B cell (primary cell): ENCODE results near the gene ANKRD37. TPM values are rescaled to one million over a fixed set of nuclear protein-coding genes. Genes with fewer than 3 reads are reported as not detected.

ENCODE experiments used
- ATAC-seq: fragments of 200-7000 bp; cut with Tn5 transposase; one replicate; pipeline ENCODE4 v1.10.0; 2021; ENCODE audit warnings: low read depth, mild to moderate bottlenecking, moderate number of reproducible peaks, moderate library complexity
- CTCF ChIA-PET: fragments of 350-600 bp; sonication (Branson Sonifier 250); formaldehyde crosslinking; loops from one replicate; lab custom pipeline; 2021; ENCODE audit warnings: antibody characterized with exemption, inconsistent platforms; lab: Charles Lee
- POLR2A ChIA-PET: fragments of 350-600 bp; sonication (Branson Sonifier 250); formaldehyde crosslinking; loops from one replicate; lab custom pipeline; 2021; ENCODE audit warnings: antibody characterized with exemption; lab: Charles Lee
- DNase-seq: peaks from one replicate; pipeline ENCODE4 v3.0.0; 2013
- H2AFZ ChIP-seq: 2 replicates; pipeline ENCODE4 v1.6.1; 2012; ENCODE audit warnings: mild to moderate bottlenecking, low read depth, low read length; ENCODE audit not compliant: insufficient read depth, poor library complexity, severe bottlenecking
- H3K27ac ChIP-seq, 2 donors: 1 replicate in 1 of 2; 2 replicates in 1 of 2; pipeline ENCODE4 v1.5.1; 2012 to 2013; ENCODE audit warnings: low read length in 2 of 2, mild to moderate bottlenecking in 2 of 2, moderate library complexity in 1 of 2
- H3K27me3 ChIP-seq, 4 experiments: fragments of 200-600 bp in 1 of 4; sonication (generic) in 1 of 4; replicated peaks in 1 of 4; 1 replicate in 2 of 4; 2 replicates in 2 of 4; pipeline versions ENCODE4 v1.6.1 to v1.7.0; 2013 to 2016; ENCODE audit warnings: low read length in 3 of 4, mild to moderate bottlenecking in 2 of 4, mixed read lengths in 1 of 4, moderate library complexity in 1 of 4; ENCODE audit not compliant: insufficient read depth in 4 of 4, control insufficient read depth in 3 of 4; ENCODE audit errors: control extremely low read depth in 1 of 4
- H3K36me3 ChIP-seq, 2 experiments: replicated peaks in 1 of 2; 1 replicate in 1 of 2; 2 replicates in 1 of 2; pipeline versions ENCODE4 v1.6.1 to v1.7.1; 2013; ENCODE audit warnings: low read length in 1 of 2; ENCODE audit not compliant: insufficient read depth in 2 of 2, control insufficient read depth in 1 of 2; ENCODE audit errors: control extremely low read depth in 1 of 2, extremely low read depth in 1 of 2
- H3K4me1 ChIP-seq, 2 donors: fragments of 200-600 bp in 1 of 2; sonication (generic) in 1 of 2; 1 replicate in 1 of 2; 2 replicates in 1 of 2; pipeline versions ENCODE4 v1.5.1 to v1.6.1; 2013 to 2017; ENCODE audit warnings: low read length in 2 of 2; ENCODE audit not compliant: control insufficient read depth in 2 of 2, insufficient read depth in 2 of 2
- H3K4me2 ChIP-seq: replicated peaks from 2 replicates; pipeline ENCODE3; 2012; ENCODE audit warnings: mild to moderate bottlenecking, low read depth, low read length; ENCODE audit not compliant: poor library complexity, severe bottlenecking
- H3K4me3 ChIP-seq, 5 experiments: fragments of 200-600 bp in 1 of 5; sonication (generic) in 1 of 5; 1 replicate in 3 of 5; 2 replicates in 2 of 5; pipeline versions ENCODE4 v1.5.1 to v1.7.0; 2011 to 2016; ENCODE audit warnings: low read length in 4 of 5, mild to moderate bottlenecking in 4 of 5, low read depth in 2 of 5, control low read depth in 1 of 5, moderate library complexity in 1 of 5; ENCODE audit not compliant: insufficient read depth in 1 of 5; ENCODE audit errors: control extremely low read depth in 1 of 5, extremely low read depth in 1 of 5
- H3K79me2 ChIP-seq: fragments of 200-600 bp; sonication (generic); one replicate; pipeline ENCODE4 v1.6.0; 2016; ENCODE audit warnings: low read length; ENCODE audit not compliant: control insufficient read depth, insufficient read depth
- H3K9ac ChIP-seq: fragments of 200-600 bp; sonication (generic); 2 replicates; pipeline ENCODE4 v1.6.1; 2017; ENCODE audit warnings: mild to moderate bottlenecking, low read length, moderate library complexity
- H3K9me3 ChIP-seq, 3 donors: one replicate each; pipeline versions ENCODE4 v1.6.1 to v1.7.1; 2013; ENCODE audit warnings: low read length in 2 of 3; ENCODE audit not compliant: control insufficient read depth in 2 of 3, insufficient read depth in 1 of 3; ENCODE audit errors: control extremely low read depth in 1 of 3
- H4K20me1 ChIP-seq: 2 replicates; pipeline ENCODE4 v1.6.0; 2012; ENCODE audit warnings: mild to moderate bottlenecking, low read length; ENCODE audit not compliant: insufficient read depth, control insufficient read depth, poor library complexity, severe bottlenecking
- H3K27ac Mint-ChIP-seq: one replicate; pipeline ENCODE4 v1.8.0; 2021; ENCODE audit warnings: mixed read lengths
- H3K27me3 Mint-ChIP-seq: one replicate; pipeline ENCODE4 v1.8.0; 2021; ENCODE audit warnings: mixed read lengths
- H3K4me1 Mint-ChIP-seq: one replicate; pipeline ENCODE4 v1.8.0; 2021; ENCODE audit warnings: mixed read lengths
- H3K4me3 Mint-ChIP-seq: one replicate; pipeline ENCODE4 v1.8.0; 2021; ENCODE audit warnings: mixed read lengths
- H3K9me3 Mint-ChIP-seq: one replicate; pipeline ENCODE4 v1.8.0; 2022; ENCODE audit warnings: mixed read lengths; ENCODE audit not compliant: insufficient read depth
- EZH2 ChIP-seq: IDR thresholded peaks from 2 replicates; pipeline ENCODE4 v1.6.1; 2012; ENCODE audit warnings: borderline replicate concordance, low read depth, mild to moderate bottlenecking, moderate library complexity, low read length; ENCODE audit not compliant: insufficient read depth, poor library complexity, severe bottlenecking
- WGBS: methylation state at CpG from one replicate; pipeline ENCODE4 v1.1.5; 2013; ENCODE audit warnings: missing lambda C conversion rate; ENCODE audit not compliant: insufficient coverage; 5-methylcytosine and 5-hydroxymethylcytosine counted together
- intact Hi-C: fragments of 100-400 bp; cut with micrococcal nuclease; formaldehyde crosslinking; loops from one replicate; pipeline ENCODE4 v1.10.0; 2022
- polyA plus RNA-seq: library from polyadenylated mRNA; depleted of rRNA; stranded (reverse); fragments of >200 nt; gene quantifications from 2 replicates; pipeline ENCODE4 v1.2.3, GENCODE V29; 2012
- total RNA-seq, 2 donors: library from RNA; stranded (reverse); fragments of 120-200 nt in 1 of 2; gene quantifications; 1 replicate in 1 of 2; 2 replicates in 1 of 2; pipeline versions ENCODE4 v1.2.3 to v1.2.4, GENCODE V29; 2013 to 2022
- TF ChIP-seq, protein P1 (sequence below): fragments of 200-600 bp; IDR thresholded peaks from one replicate; pipeline ENCODE4 v1.8.0; 2022; ENCODE audit warnings: antibody characterized with exemption, mild to moderate bottlenecking

Gene ANKRD37
- total and polyA plus RNA-seq, 2 donors (not counting 1 experiment from before 2014, with no cell fraction given), result 29.6 to 30.6 TPM

DNA sequence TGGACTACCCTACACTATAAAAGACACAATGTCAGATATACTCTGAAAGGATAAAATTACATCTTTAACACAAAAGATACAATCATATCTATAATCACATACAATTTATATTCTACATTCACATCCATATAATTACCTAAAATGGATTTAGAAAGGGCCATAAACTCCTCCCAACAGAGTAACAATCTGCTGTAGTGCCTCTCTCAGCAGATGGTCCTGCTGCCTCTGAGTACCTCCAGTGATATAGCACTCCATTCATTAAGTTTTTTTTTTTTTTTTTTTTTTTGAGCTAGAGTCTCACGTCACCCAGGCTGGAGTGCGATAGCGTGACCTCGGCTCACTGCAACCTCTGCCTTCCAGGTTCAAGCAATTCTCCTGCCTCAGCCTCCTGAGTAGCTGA, 7.4 kb downstream of the ANKRD37 start:
- 96% methylated on average over 4 of the region's 4 CpGs for WGBS
- no peak for TF ChIP-seq EZH2
- TF ChIP-seq, protein P1, sequence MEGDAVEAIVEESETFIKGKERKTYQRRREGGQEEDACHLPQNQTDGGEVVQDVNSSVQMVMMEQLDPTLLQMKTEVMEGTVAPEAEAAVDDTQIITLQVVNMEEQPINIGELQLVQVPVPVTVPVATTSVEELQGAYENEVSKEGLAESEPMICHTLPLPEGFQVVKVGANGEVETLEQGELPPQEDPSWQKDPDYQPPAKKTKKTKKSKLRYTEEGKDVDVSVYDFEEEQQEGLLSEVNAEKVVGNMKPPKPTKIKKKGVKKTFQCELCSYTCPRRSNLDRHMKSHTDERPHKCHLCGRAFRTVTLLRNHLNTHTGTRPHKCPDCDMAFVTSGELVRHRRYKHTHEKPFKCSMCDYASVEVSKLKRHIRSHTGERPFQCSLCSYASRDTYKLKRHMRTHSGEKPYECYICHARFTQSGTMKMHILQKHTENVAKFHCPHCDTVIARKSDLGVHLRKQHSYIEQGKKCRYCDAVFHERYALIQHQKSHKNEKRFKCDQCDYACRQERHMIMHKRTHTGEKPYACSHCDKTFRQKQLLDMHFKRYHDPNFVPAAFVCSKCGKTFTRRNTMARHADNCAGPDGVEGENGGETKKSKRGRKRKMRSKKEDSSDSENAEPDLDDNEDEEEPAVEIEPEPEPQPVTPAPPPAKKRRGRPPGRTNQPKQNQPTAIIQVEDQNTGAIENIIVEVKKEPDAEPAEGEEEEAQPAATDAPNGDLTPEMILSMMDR, result no peak
- CTCF ChIA-PET, result interaction anchor here (0.6 kb wide), 1 partner anchor 977 kb away, joined by 6 read pairs; no protein-coding TSS in a partner anchor
- no peaks in the 10 kb centered on the region for H3K4me1 ChIP-seq
- no peak for DNase-seq
- intact Hi-C loops, result no loop called here
- no peaks in the 10 kb centered on the region for H4K20me1 ChIP-seq
- H3K4me3 ChIP-seq, result no peak overlapping the region
- H3K27me3 Mint-ChIP-seq, result no peaks in the 10 kb centered on the region
- no peaks in the 10 kb centered on the region for H3K9me3 Mint-ChIP-seq
- no peak overlapping the region for H3K4me2 ChIP-seq
- H3K4me1 Mint-ChIP-seq, result peaks cover 4% of the 10 kb centered on the region
- POLR2A ChIA-PET, result no interaction called here
- H3K27ac Mint-ChIP-seq, result no peak overlapping the region
- no peaks in the 10 kb centered on the region for H3K79me2 ChIP-seq
- no peaks in the 10 kb centered on the region for H3K27me3 ChIP-seq
- H3K27ac ChIP-seq, result no peak overlapping the region
- no peaks in the 10 kb centered on the region for H3K9me3 ChIP-seq
- no peak overlapping the region for H3K4me3 Mint-ChIP-seq
- ATAC-seq, result no peak
- no peak overlapping the region for H3K9ac ChIP-seq
- H3K36me3 ChIP-seq, result peaks cover 0 to 33% of the 10 kb centered on the region in 2 experiments
- no peak overlapping the region for H2AFZ ChIP-seq

DNA sequence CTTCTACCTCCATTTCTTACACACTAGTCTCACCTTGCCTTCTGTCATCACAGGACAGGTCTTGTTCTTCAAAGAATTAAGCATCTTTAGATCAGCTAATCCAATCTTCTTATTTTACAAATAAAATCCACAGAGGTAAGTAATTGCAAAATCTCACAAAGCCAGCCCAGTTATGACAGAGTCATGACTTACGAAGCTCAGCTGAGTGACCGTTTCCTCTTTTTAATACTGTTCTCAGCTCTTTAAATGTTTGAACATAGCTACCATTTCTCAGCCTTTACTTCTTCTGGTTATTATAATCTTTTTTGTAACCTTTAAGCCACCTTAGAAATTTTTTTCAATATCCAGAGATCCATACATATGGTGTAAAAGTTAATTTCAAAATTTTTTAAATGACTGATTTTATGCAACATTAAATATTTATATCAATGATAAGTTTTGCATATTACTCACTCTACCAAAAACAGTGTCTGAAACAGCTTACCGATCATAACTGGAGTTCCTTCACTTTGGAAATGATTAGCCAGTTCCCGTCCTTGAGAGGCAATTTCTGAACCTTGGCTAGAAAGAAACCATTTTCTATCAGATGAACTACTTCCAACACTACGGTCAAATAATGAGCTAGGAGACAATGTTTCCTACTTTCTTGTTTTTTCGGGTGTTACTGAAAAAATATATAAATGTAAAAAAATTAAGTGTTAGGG, 8.8 kb downstream of the ANKRD37 start:
- H3K36me3 ChIP-seq, result peaks cover 0 to 24% of the 10 kb centered on the region in 2 experiments
- H2AFZ ChIP-seq, result no peak overlapping the region
- Mint-ChIP-seq H3K27me3 (no peaks in the 10 kb centered on the region), H3K4me3 (no peak overlapping the region), H3K4me1 (peaks cover 3% of the 10 kb centered on the region), H3K27ac (no peak overlapping the region), H3K9me3 (no peaks in the 10 kb centered on the region)
- H3K9ac ChIP-seq, result no peak overlapping the region
- 100% methylated on average over 1 of the region's 6 CpGs for WGBS
- no peaks in the 10 kb centered on the region for H3K4me1 ChIP-seq
- H3K79me2 ChIP-seq, result peaks cover 3% of the 10 kb centered on the region
- no peak for ATAC-seq
- H4K20me1 ChIP-seq, result no peaks in the 10 kb centered on the region
- ChIA-PET CTCF (interaction anchor here (1.1 kb wide), 1 partner anchor 10 kb away, joined by 3 read pairs; the partner anchor contains the start of genes ANKRD37 and LRP2BP), POLR2A (interaction anchor here (1.1 to 1.8 kb wide), 2 partner anchors 9 to 20 kb away, joined by 4 to 7 read pairs; partner anchors contain the start of genes ANKRD37, LRP2BP and UFSP2)
- no peaks in the 10 kb centered on the region for H3K27me3 ChIP-seq
- H3K27ac ChIP-seq, result no peak overlapping the region
- H3K4me3 ChIP-seq, result no peak overlapping the region
- H3K9me3 ChIP-seq, result no peaks in the 10 kb centered on the region
- no peak for DNase-seq
- intact Hi-C loops, result no loop called here
- no peak overlapping the region for H3K4me2 ChIP-seq
- TF ChIP-seq, protein P1, result no peak
- no peak for TF ChIP-seq EZH2
